Measurements from ENCODE around the gene TCHH. TPM values are rescaled to one million over a fixed set of nuclear protein-coding genes. Genes with fewer than 3 reads are reported as not detected.
A peak's percentile ranks its signal among the peaks of the same experiment; 100 is the strongest.

Gene TCHH
- total RNA-seq, 1 donor from 2014 or later: 0.49 TPM

GRCh38 chr1:152107984-152108881, 7.0 kb downstream of the TCHH start:
- no peak for TF ChIP-seq CTCF (IDR thresholded peaks at IDR 0.05; ENCODE audit: partially characterized antibody, unreplicated experiment)

GRCh38 chr1:152107031-152107983, 7.9 kb downstream of the TCHH start:
- no peak for TF ChIP-seq CTCF (IDR thresholded peaks at IDR 0.05; ENCODE audit: partially characterized antibody, unreplicated experiment)
- no peaks in the 10 kb centered on the region for H3K36me3 Mint-ChIP-seq (ENCODE audit: unreplicated experiment)
- peak overlapping the region; percentile 76 for H3K4me3 Mint-ChIP-seq (ENCODE audit: unreplicated experiment)
- H3K4me1 Mint-ChIP-seq (ENCODE audit: low read depth, unreplicated experiment): peaks cover 4% of the 10 kb centered on the region
- H3K9me3 Mint-ChIP-seq (ENCODE audit: unreplicated experiment): peaks cover 8% of the 10 kb centered on the region
- peak overlapping the region; percentile 64 for H3K27ac Mint-ChIP-seq (ENCODE audit: unreplicated experiment)
- no peaks in the 10 kb centered on the region for H3K27me3 Mint-ChIP-seq (ENCODE audit: unreplicated experiment)
- no peak for DNase-seq

More at GRCh38 chr1:152107984-152108881, 7.0 kb downstream of the TCHH start:
- Mint-ChIP-seq H3K4me1 (ENCODE audit: low read depth, unreplicated experiment) (peaks cover 4% of the 10 kb centered on the region), H3K36me3 (ENCODE audit: unreplicated experiment) (no peaks in the 10 kb centered on the region), H3K27ac (ENCODE audit: unreplicated experiment) (no peak overlapping the region), H3K4me3 (ENCODE audit: unreplicated experiment) (peak overlapping the region; percentile 76), H3K27me3 (ENCODE audit: unreplicated experiment) (no peaks in the 10 kb centered on the region), H3K9me3 (ENCODE audit: unreplicated experiment) (peaks cover 8% of the 10 kb centered on the region)
- peak; percentile 30 for DNase-seq

- no peaks in the 10 kb centered on the region for H3K36me3 Mint-ChIP-seq (ENCODE audit: unreplicated experiment)
- H3K27me3 Mint-ChIP-seq (ENCODE audit: unreplicated experiment): no peaks in the 10 kb centered on the region
- peaks cover 4% of the 10 kb centered on the region for H3K4me1 Mint-ChIP-seq (ENCODE audit: low read depth, unreplicated experiment)
- peaks cover 8% of the 10 kb centered on the region for H3K9me3 Mint-ChIP-seq (ENCODE audit: unreplicated experiment)
- DNase-seq: no peak
- TF ChIP-seq CTCF (IDR thresholded peaks at IDR 0.05; ENCODE audit: partially characterized antibody, unreplicated experiment): no peak
- no peak overlapping the region for H3K4me3 Mint-ChIP-seq (ENCODE audit: unreplicated experiment)
- no peak overlapping the region for H3K27ac Mint-ChIP-seq (ENCODE audit: unreplicated experiment)
These were observed 10.4 kb downstream of the TCHH start for GRCh38 chr1:152104854-152105253.

- H3K4me3 Mint-ChIP-seq (ENCODE audit: unreplicated experiment): no peak overlapping the region
- no peaks in the 10 kb centered on the region for H3K27me3 Mint-ChIP-seq (ENCODE audit: unreplicated experiment)
These were observed 18.3 kb downstream of the TCHH start for GRCh38 chr1:152096931-152097330.

More at GRCh38 chr1:152096931-152097330, 18.3 kb downstream of the TCHH start:
- no peaks in the 10 kb centered on the region for H3K4me1 Mint-ChIP-seq (ENCODE audit: low read depth, unreplicated experiment)
- no peak overlapping the region for H3K27ac Mint-ChIP-seq (ENCODE audit: unreplicated experiment)
- DNase-seq: no peak
- TF ChIP-seq CTCF (IDR thresholded peaks at IDR 0.05; ENCODE audit: partially characterized antibody, unreplicated experiment): no peak
- H3K9me3 Mint-ChIP-seq (ENCODE audit: unreplicated experiment): no peaks in the 10 kb centered on the region
- H3K36me3 Mint-ChIP-seq (ENCODE audit: unreplicated experiment): peaks cover 6% of the 10 kb centered on the region

Data from glutamatergic neuron (in vitro differentiated cells).